GM12878 (cell line): ENCODE measurements around the gene ODAD2. TPM values are rescaled to one million over a fixed set of nuclear protein-coding genes. Genes with fewer than 3 reads are reported as not detected.

Experiments used
- ATAC-seq: fragments of 200-7000 bp; cut with Tn5 transposase; 3 replicates; pipeline ENCODE4 v1.9.1; 2020; ENCODE audit warnings: mild to moderate bottlenecking, moderate library complexity
- BruUV-seq: library from RNA; stranded (reverse); fragments of 400-500 nt; replicated peaks from 2 replicates; lab custom pipeline; 2021; lab: Mats Ljungman, UMichigan
- CTCF ChIA-PET: fragments of 300-600 bp; sonication (Branson Sonifier 250); formaldehyde crosslinking; extraction: SDS; loops from one replicate; lab custom pipeline; 2021; ENCODE audit warnings: inconsistent platforms; lab: Yijun Ruan, JAX
- POLR2A ChIA-PET: fragments of 350-600 bp; formaldehyde crosslinking; extraction: SDS; loops from one replicate; lab custom pipeline; 2021; ENCODE audit warnings: inconsistent platforms; lab: Charles Lee
- RAD21 ChIA-PET: fragments of 300-600 bp; sonication (Branson Sonifier 250); formaldehyde crosslinking; loops from one replicate; lab custom pipeline; 2023; ENCODE audit warnings: antibody characterized with exemption; ENCODE audit not compliant: unreplicated experiment; lab: Charles Lee
- SMC1A ChIA-PET: fragments of 300-600 bp; sonication (Branson Sonifier 250); formaldehyde crosslinking; loops from one replicate; lab custom pipeline; 2023; ENCODE audit not compliant: unreplicated experiment, uncharacterized antibody; lab: Charles Lee
- DNase-seq: peaks from one replicate; pipeline ENCODE4 v3.0.0-alpha.2; 2011; ENCODE audit warnings: low read depth, low spot score
- FAIRE-seq: peaks from 3 replicates; lab custom pipeline; 2011; peaks lifted over from hg19 to GRCh38; lab: Jason Lieb, UNC
- H2AFZ ChIP-seq: 2 replicates; pipeline ENCODE4 v1.6.0; 2011; ENCODE audit warnings: low read depth, low read length, control low read depth; ENCODE audit not compliant: control insufficient read depth
- H3K27ac ChIP-seq: 2 replicates; pipeline ENCODE4 v1.5.1; 2011; ENCODE audit warnings: control low read depth; ENCODE audit not compliant: control insufficient read depth, insufficient read depth
- H3K27me3 ChIP-seq, 2 experiments: replicated peaks in 1 of 2; 2 replicates each; pipeline versions ENCODE4 v1.6.0 to v1.6.1; 2011; ENCODE audit warnings: low read length in 1 of 2; ENCODE audit not compliant: control insufficient read depth in 2 of 2, insufficient read depth in 2 of 2
- H3K36me3 ChIP-seq, 2 experiments: 2 replicates each; pipeline ENCODE4 v1.5.1; 2011; ENCODE audit warnings: low read length in 1 of 2; ENCODE audit not compliant: control insufficient read depth in 2 of 2, insufficient read depth in 2 of 2
- H3K4me1 ChIP-seq: 2 replicates; pipeline ENCODE4 v1.6.1; 2011; ENCODE audit warnings: mild to moderate bottlenecking, low read length, moderate library complexity, mixed read lengths; ENCODE audit not compliant: control insufficient read depth, insufficient read depth
- H3K4me2 ChIP-seq: 2 replicates; pipeline ENCODE4 v1.6.0; 2011; ENCODE audit warnings: control low read depth; ENCODE audit not compliant: control insufficient read depth, insufficient read depth
- H3K4me3 ChIP-seq: fragments of 200-600 bp; sonication (generic); 2 replicates; pipeline ENCODE4 v1.5.1; 2016
- H3K79me2 ChIP-seq: 2 replicates; pipeline ENCODE4 v1.6.0; 2011; ENCODE audit warnings: low read length; ENCODE audit not compliant: control insufficient read depth, insufficient read depth
- H3K9ac ChIP-seq: 2 replicates; pipeline ENCODE4 v1.8.0; 2011; ENCODE audit warnings: low read length, control low read depth, mixed read lengths; ENCODE audit not compliant: control insufficient read depth, insufficient read depth
- H3K9me3 ChIP-seq: replicated peaks from 3 replicates; pipeline ENCODE4 v1.5.1; 2011; ENCODE audit warnings: mild to moderate bottlenecking, low read length; ENCODE audit not compliant: control insufficient read depth, insufficient read depth
- H4K20me1 ChIP-seq: 2 replicates; pipeline ENCODE4 v1.6.0; 2011; ENCODE audit not compliant: control insufficient read depth, insufficient read depth
- FOS ChIP-seq: IDR thresholded peaks from 3 replicates; pipeline ENCODE4 v1.6.1; 2011; ENCODE audit warnings: borderline replicate concordance; ENCODE audit not compliant: insufficient read length; ENCODE audit errors: extremely low read depth
- FOXM1 ChIP-seq: IDR thresholded peaks from 2 replicates; pipeline ENCODE4 v1.6.1; 2012; ENCODE audit warnings: low read depth, mild to moderate bottlenecking, inconsistent platforms, low read length, moderate library complexity
- PAX5 ChIP-seq: IDR thresholded peaks from 2 replicates; pipeline ENCODE4 v1.6.1; 2011; ENCODE audit warnings: low read depth, low read length, borderline replicate concordance
- POU2F2 ChIP-seq: IDR thresholded peaks from 3 replicates; pipeline ENCODE4 v1.6.1; 2011; ENCODE audit warnings: low read depth, mild to moderate bottlenecking, low read length, borderline replicate concordance
- SIN3A ChIP-seq: IDR thresholded peaks from 2 replicates; pipeline ENCODE4 v1.6.1; 2012; ENCODE audit warnings: low read depth, low read length, improper control_type of control experiment
- SMC3 ChIP-seq: IDR thresholded peaks from 2 replicates; pipeline ENCODE4 v1.6.1; 2011; ENCODE audit warnings: low read length, improper control_type of control experiment, borderline replicate concordance
- SPI1 ChIP-seq: IDR thresholded peaks from 2 replicates; pipeline ENCODE4 v1.6.1; 2011; ENCODE audit warnings: low read depth, mild to moderate bottlenecking, low read length, moderate library complexity, borderline replicate concordance; ENCODE audit not compliant: insufficient read depth
- SRF ChIP-seq, 2 experiments: IDR thresholded peaks; 2 replicates each; pipeline ENCODE4 v1.6.1; 2011; ENCODE audit warnings: low read depth in 2 of 2, low read length in 2 of 2, mild to moderate bottlenecking in 1 of 2, moderate library complexity in 1 of 2
- YY1 ChIP-seq: IDR thresholded peaks from 2 replicates; pipeline ENCODE4 v1.6.1; 2011; ENCODE audit warnings: low read depth, mild to moderate bottlenecking, low read length
- ZNF217 ChIP-seq: fragments of 450-650 bp; IDR thresholded peaks from 2 replicates; pipeline ENCODE4 v1.6.1; 2017; ENCODE audit warnings: antibody characterized with exemption, mild to moderate bottlenecking
- WGBS: methylation state at CpG from one replicate; pipeline ENCODE4 v1.1.6; 2016; ENCODE audit warnings: low lambda C conversion rate; ENCODE audit not compliant: insufficient replicate concordance, insufficient coverage; ENCODE audit errors: missing lambda C conversion rate; 5-methylcytosine and 5-hydroxymethylcytosine counted together
- in situ Hi-C: fragments of 300-500 bp; cut with MboI; formaldehyde crosslinking; loops from 9 replicates; pipeline ENCODE4 v1.14.3; 2018; ENCODE audit warnings: mixed read lengths
- intact Hi-C: fragments of 100-400 bp; cut with micrococcal nuclease; formaldehyde crosslinking; loops from one replicate; pipeline ENCODE4 v1.14.2; 2022; ENCODE audit not compliant: unreplicated experiment
- polyA plus RNA-seq, 11 experiments: library from polyadenylated mRNA; depleted of rRNA in 4 of 11; unstranded in 6 of 11; stranded (reverse) in 5 of 11; fragments of >200 nt; fragmentation: Nextera tagmentation in 4 of 11; fragmentation: Illumina TruSeq in 1 of 11; extraction: Ambion mirVana in 4 of 11; extraction: Trizol in 1 of 11; gene quantifications; 1 replicate in 1 of 11; 2 replicates in 10 of 11; pipeline versions ENCODE4 v1.2.1 to v1.2.3, GENCODE V29; 2011 to 2016; ENCODE audit warnings: inconsistent platforms in 2 of 11, missing spikeins in 2 of 11, low read depth in 1 of 11
- total RNA-seq, 4 experiments: library from RNA; depleted of rRNA in 3 of 4; stranded (reverse); fragments of >200 nt in 3 of 4; fragmentation: Illumina TruSeq in 1 of 4; extraction: Trizol in 1 of 4; gene quantifications; 2 replicates each; pipeline versions ENCODE4 v1.2.1 to v1.2.3, GENCODE V29; 2013 to 2021
- TF ChIP-seq, protein P1 (sequence below): fragments of 450-650 bp; IDR thresholded peaks from 2 replicates; pipeline ENCODE4 v1.6.1; 2017; ENCODE audit warnings: borderline replicate concordance
- TF ChIP-seq, protein P2 (sequence below): fragments of 150-350 bp; IDR thresholded peaks from 2 replicates; pipeline ENCODE4 v1.6.1; 2014; ENCODE audit warnings: mild to moderate bottlenecking, low read depth, low read length
- TF ChIP-seq, protein P3 (sequence below): fragments of 450-650 bp; IDR thresholded peaks from 2 replicates; pipeline ENCODE4 v1.6.1; 2016; ENCODE audit warnings: mild to moderate bottlenecking
- TF ChIP-seq, protein P4 (sequence below): IDR thresholded peaks from 2 replicates; pipeline ENCODE4 v1.6.1; 2012; ENCODE audit warnings: low read depth, low read length, improper control_type of control experiment

Gene ODAD2
- total and polyA plus RNA-seq, 10 of the 15 experiments (the other 5 are each of a cell fraction or from before 2014, with no cell fraction given) = not detected

DNA sequence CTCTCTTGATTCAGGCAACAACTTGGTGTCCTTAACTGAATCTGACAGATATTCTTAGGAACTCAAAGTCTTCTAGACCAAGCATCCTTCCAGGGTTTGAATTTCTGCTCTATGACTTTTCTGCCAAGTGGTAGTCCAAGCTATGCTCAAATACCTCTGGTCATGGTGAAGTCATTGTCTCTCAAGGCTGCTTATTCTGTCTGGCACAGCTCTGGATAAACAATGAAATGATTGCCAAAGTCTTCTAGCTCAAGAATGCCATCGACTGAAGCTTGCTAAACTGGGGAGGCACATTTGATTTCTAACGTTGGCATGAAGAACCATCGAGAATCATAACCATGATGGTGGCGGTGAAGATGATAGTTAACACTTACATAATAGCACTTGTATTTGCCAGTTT, 137.1 kb downstream of the ODAD2 start:
- intact Hi-C loops (no loop called here), in situ Hi-C loops (no loop called here)
- Histone ChIP-seq H3K4me2 (no peak overlapping the region), H2AFZ (no peak overlapping the region), H3K27ac (no peak overlapping the region), H3K4me3 (no peak overlapping the region), H3K27me3 (no peaks in the 10 kb centered on the region), H3K9me3 (no peaks in the 10 kb centered on the region), H3K36me3 (no peaks in the 10 kb centered on the region), H3K9ac (no peak overlapping the region), H3K79me2 (no peaks in the 10 kb centered on the region), H4K20me1 (no peaks in the 10 kb centered on the region), H3K4me1 (no peaks in the 10 kb centered on the region)
- ChIA-PET POLR2A (no interaction called here), CTCF (no interaction called here), SMC1A (no interaction called here), RAD21 (no interaction called here)
- ATAC-seq (no peak), DNase-seq (no peak), FAIRE-seq (no peak)
- no peak for TF ChIP-seq POU2F2
- TF ChIP-seq PAX5 = no peak
- TF ChIP-seq, protein P1, sequence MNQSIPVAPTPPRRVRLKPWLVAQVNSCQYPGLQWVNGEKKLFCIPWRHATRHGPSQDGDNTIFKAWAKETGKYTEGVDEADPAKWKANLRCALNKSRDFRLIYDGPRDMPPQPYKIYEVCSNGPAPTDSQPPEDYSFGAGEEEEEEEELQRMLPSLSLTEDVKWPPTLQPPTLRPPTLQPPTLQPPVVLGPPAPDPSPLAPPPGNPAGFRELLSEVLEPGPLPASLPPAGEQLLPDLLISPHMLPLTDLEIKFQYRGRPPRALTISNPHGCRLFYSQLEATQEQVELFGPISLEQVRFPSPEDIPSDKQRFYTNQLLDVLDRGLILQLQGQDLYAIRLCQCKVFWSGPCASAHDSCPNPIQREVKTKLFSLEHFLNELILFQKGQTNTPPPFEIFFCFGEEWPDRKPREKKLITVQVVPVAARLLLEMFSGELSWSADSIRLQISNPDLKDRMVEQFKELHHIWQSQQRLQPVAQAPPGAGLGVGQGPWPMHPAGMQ = no peak
- no peak for TF ChIP-seq SIN3A
- no peak for TF ChIP-seq YY1
- TF ChIP-seq, protein P2, sequence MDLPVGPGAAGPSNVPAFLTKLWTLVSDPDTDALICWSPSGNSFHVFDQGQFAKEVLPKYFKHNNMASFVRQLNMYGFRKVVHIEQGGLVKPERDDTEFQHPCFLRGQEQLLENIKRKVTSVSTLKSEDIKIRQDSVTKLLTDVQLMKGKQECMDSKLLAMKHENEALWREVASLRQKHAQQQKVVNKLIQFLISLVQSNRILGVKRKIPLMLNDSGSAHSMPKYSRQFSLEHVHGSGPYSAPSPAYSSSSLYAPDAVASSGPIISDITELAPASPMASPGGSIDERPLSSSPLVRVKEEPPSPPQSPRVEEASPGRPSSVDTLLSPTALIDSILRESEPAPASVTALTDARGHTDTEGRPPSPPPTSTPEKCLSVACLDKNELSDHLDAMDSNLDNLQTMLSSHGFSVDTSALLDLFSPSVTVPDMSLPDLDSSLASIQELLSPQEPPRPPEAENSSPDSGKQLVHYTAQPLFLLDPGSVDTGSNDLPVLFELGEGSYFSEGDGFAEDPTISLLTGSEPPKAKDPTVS = no peak
- no peak for TF ChIP-seq FOXM1
- TF ChIP-seq, protein P3, sequence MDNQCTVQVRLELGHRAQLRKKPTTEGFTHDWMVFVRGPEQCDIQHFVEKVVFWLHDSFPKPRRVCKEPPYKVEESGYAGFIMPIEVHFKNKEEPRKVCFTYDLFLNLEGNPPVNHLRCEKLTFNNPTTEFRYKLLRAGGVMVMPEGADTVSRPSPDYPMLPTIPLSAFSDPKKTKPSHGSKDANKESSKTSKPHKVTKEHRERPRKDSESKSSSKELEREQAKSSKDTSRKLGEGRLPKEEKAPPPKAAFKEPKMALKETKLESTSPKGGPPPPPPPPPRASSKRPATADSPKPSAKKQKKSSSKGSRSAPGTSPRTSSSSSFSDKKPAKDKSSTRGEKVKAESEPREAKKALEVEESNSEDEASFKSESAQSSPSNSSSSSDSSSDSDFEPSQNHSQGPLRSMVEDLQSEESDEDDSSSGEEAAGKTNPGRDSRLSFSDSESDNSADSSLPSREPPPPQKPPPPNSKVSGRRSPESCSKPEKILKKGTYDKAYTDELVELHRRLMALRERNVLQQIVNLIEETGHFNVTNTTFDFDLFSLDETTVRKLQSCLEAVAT = no peak
- TF ChIP-seq SMC3 = no peak
- no peak for TF ChIP-seq FOS
- TF ChIP-seq SPI1 = no peak
- TF ChIP-seq SRF (IDR thresholded peaks at IDR 0.05; ENCODE audit: low read depth in 2 of 2, low read length in 2 of 2) = no peak
- no peak for TF ChIP-seq ZNF217
- TF ChIP-seq, protein P4, sequence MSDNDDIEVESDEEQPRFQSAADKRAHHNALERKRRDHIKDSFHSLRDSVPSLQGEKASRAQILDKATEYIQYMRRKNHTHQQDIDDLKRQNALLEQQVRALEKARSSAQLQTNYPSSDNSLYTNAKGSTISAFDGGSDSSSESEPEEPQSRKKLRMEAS = no peak
- 72% methylated on average over 4 of the region's 4 CpGs for WGBS
- BruUV-seq = no TSS peak
